GM23338 (cell line): Measurements from ENCODE around the gene MIER1. TPM values are rescaled to one million over a fixed set of nuclear protein-coding genes. Genes with fewer than 3 reads are reported as not detected.

Source experiments
- ATAC-seq: fragments of 200-7000 bp; cut with Tn5 transposase; 3 replicates; pipeline ENCODE4 v1.9.1; 2020
- DNase-seq: peaks from one replicate; pipeline ENCODE4 v3.0.0-alpha.2; 2015; ENCODE audit warnings: low spot score
- H2AFZ ChIP-seq: fragments of 200-600 bp; sonication (generic); 2 replicates; pipeline ENCODE4 v1.8.0; 2016; ENCODE audit warnings: antibody characterized with exemption, mild to moderate bottlenecking, moderate library complexity
- H3F3A ChIP-seq: fragments of 200-600 bp; sonication (generic); replicated peaks from 2 replicates; pipeline ENCODE4 v1.8.0; 2017; ENCODE audit warnings: antibody characterized with exemption, mixed run types, low read depth
- H3K27ac ChIP-seq: fragments of 200-600 bp; sonication (generic); 2 replicates; pipeline ENCODE4 v1.6.1; 2016; ENCODE audit warnings: low read depth
- H3K27me3 ChIP-seq: fragments of 200-600 bp; sonication (generic); 2 replicates; pipeline ENCODE4 v1.8.0; 2016; ENCODE audit warnings: mild to moderate bottlenecking, mixed run types, moderate library complexity; ENCODE audit not compliant: insufficient read depth
- H3K36me3 ChIP-seq: fragments of 200-600 bp; sonication (generic); 2 replicates; pipeline ENCODE4 v1.8.0; 2016; ENCODE audit warnings: mild to moderate bottlenecking; ENCODE audit not compliant: insufficient read depth
- H3K4me1 ChIP-seq: fragments of 200-600 bp; sonication (generic); 2 replicates; pipeline ENCODE4 v1.8.0; 2016; ENCODE audit warnings: mild to moderate bottlenecking, moderate library complexity; ENCODE audit not compliant: insufficient read depth
- H3K4me2 ChIP-seq: fragments of 200-600 bp; sonication (generic); 2 replicates; pipeline ENCODE4 v1.7.1; 2017; ENCODE audit warnings: mixed run types
- H3K4me3 ChIP-seq: fragments of 200-600 bp; sonication (generic); 2 replicates; pipeline ENCODE4 v1.6.1; 2016; ENCODE audit warnings: mixed run types
- H3K79me2 ChIP-seq: fragments of 200-600 bp; sonication (generic); replicated peaks from 2 replicates; pipeline ENCODE4 v1.8.0; 2017; ENCODE audit warnings: mild to moderate bottlenecking; ENCODE audit not compliant: insufficient read depth
- H3K9me2 ChIP-seq: fragments of 200-600 bp; sonication (generic); 2 replicates; pipeline ENCODE4 v1.8.0; 2017; ENCODE audit not compliant: insufficient read depth
- H4K20me1 ChIP-seq: fragments of 200-600 bp; sonication (generic); replicated peaks from 2 replicates; pipeline ENCODE4 v1.8.0; 2017; ENCODE audit warnings: mild to moderate bottlenecking; ENCODE audit not compliant: insufficient read depth
- H3K27ac Mint-ChIP-seq: 2 replicates; pipeline ENCODE4 v1.8.0; 2020; ENCODE audit warnings: inconsistent platforms, mild to moderate bottlenecking, moderate library complexity, mixed read lengths
- H3K27me3 Mint-ChIP-seq: 3 replicates; pipeline ENCODE4 v1.8.0; 2022; ENCODE audit warnings: low read depth, mild to moderate bottlenecking, moderate library complexity, mixed read lengths, inconsistent platforms; ENCODE audit not compliant: insufficient read depth, poor library complexity
- H3K36me3 Mint-ChIP-seq: 3 replicates; pipeline ENCODE4 v1.8.0; 2021; ENCODE audit warnings: low read depth, mild to moderate bottlenecking, inconsistent platforms, moderate library complexity, mixed read lengths
- H3K4me1 Mint-ChIP-seq: 3 replicates; pipeline ENCODE4 v1.8.0; 2020; ENCODE audit warnings: mild to moderate bottlenecking, inconsistent platforms, mixed read lengths
- H3K4me3 Mint-ChIP-seq: 3 replicates; pipeline ENCODE4 v1.8.0; 2021; ENCODE audit warnings: moderate library complexity, mild to moderate bottlenecking, inconsistent platforms, mixed read lengths
- H3K9me3 Mint-ChIP-seq: 3 replicates; pipeline ENCODE4 v1.8.0; 2020; ENCODE audit warnings: moderate library complexity, mild to moderate bottlenecking, inconsistent platforms, mixed read lengths
- CREB1 ChIP-seq: fragments of 250-450 bp; sonication (Bioruptor Pico); IDR thresholded peaks from 2 replicates; pipeline ENCODE4 v1.5.0; 2020; ENCODE audit warnings: low read depth, mild to moderate bottlenecking, moderate library complexity
- EZH2 ChIP-seq: fragments of 200-600 bp; sonication (generic); IDR thresholded peaks from one replicate; pipeline ENCODE4 v1.8.0; 2017; ENCODE audit warnings: antibody characterized with exemption, mild to moderate bottlenecking, low read depth; ENCODE audit not compliant: unreplicated experiment
- EZH2phosphoT487 ChIP-seq: fragments of 200-600 bp; sonication (generic); IDR thresholded peaks from one replicate; pipeline ENCODE4 v1.8.1; 2018; ENCODE audit warnings: antibody characterized with exemption; ENCODE audit not compliant: unreplicated experiment
- JUNB ChIP-seq: IDR thresholded peaks from one replicate; pipeline ENCODE4 v1.6.1; 2016; ENCODE audit warnings: antibody characterized with exemption; ENCODE audit not compliant: unreplicated experiment
- NANOG ChIP-seq: IDR thresholded peaks from 2 replicates; pipeline ENCODE4 v1.6.1; 2016; ENCODE audit warnings: antibody characterized with exemption, borderline replicate concordance
- POLR2AphosphoS5 ChIP-seq: IDR thresholded peaks from 2 replicates; pipeline ENCODE4 v1.6.1; 2016; ENCODE audit warnings: antibody characterized with exemption, low read depth
- polyA plus RNA-seq: library from polyadenylated mRNA; unstranded; fragments of >200 nt; fragmentation: Nextera tagmentation; extraction: Ambion mirVana; gene quantifications from 2 replicates; pipeline ENCODE4 v1.2.1, GENCODE V29; 2016
- total RNA-seq: library from RNA; depleted of rRNA; stranded (reverse); fragments of >200 nt; shearing (Covaris generic); gene quantifications from 2 replicates; pipeline ENCODE4 v1.2.3, GENCODE V29; 2014
- TF ChIP-seq, protein P1 (sequence below), 2 experiments: fragments of 200-600 bp in 1 of 2; sonication (generic) in 1 of 2; conservative IDR thresholded peaks; 2 replicates each; pipeline versions ENCODE4 v1.5.1 to v1.6.1; 2016 to 2017; ENCODE audit warnings: antibody characterized with exemption in 2 of 2, low read depth in 2 of 2, mild to moderate bottlenecking in 2 of 2, moderate library complexity in 1 of 2
- TF ChIP-seq, protein P2 (sequence below): fragments of 250-450 bp; sonication (Bioruptor Pico); IDR thresholded peaks from 2 replicates; pipeline ENCODE4 v1.5.0; 2020; ENCODE audit warnings: mild to moderate bottlenecking, moderate library complexity
- TF ChIP-seq, protein P3 (sequence below): IDR thresholded peaks from 2 replicates; pipeline ENCODE4 v1.6.1; 2016; ENCODE audit warnings: antibody characterized with exemption

MIER1 gene
- total and polyA plus RNA-seq, 2 experiments from 2014 or later = 38.2 to 72.8 TPM

DNA sequence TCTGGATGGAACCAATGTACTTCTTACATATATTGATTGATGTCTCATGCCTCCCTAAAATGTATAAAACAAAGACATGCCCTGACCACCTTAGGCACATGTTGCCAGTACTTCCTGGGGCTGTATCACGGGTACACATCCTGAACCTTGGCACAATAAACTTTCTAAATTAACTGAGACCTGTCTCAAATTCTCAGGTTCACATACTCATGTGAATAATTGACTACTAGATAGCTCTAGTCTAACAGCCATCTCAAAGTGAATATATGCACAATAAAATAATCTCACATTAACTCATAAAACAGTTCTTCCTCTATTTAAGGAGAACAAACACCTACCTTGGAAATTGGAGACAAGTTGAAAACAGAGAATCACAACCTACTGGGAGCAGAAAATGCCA lies 5.7 kb upstream of the MIER1 start (continued):
- no peak for TF ChIP-seq EZH2
- TF ChIP-seq NANOG = no peak
- TF ChIP-seq CREB1 (CRISPR knock-in tag) = no peak

DNA sequence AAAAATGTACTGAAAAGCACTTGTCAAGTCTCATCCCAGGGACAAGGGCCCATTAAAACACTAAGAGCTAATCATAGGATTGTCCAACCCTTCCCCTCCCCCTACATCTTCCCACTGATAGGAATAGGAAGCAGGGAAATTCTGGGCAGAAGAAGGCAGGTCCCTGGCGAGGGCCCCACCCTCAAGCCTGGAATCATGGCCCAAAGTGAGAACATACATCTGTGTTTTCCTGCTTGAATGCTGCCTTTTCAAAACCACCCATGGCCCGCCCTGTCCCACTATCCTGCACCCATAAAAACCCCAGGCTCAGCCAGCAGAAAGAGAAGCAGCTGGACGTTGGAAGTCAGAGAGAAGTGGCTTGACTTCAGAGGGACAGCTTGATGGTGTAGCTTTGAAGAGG lies 5.0 kb upstream of the MIER1 start:
- Mint-ChIP-seq H3K36me3 (peaks cover 32% of the 10 kb centered on the region), H3K27ac (no peak overlapping the region)

More for the DNA sequence above, 5.0 kb upstream of the MIER1 start:
- no peak overlapping the region for H3K4me2 ChIP-seq
- TF ChIP-seq POLR2AphosphoS5 (no peak), JUNB (no peak), EZH2phosphoT487 (no peak)
- TF ChIP-seq, protein P1, sequence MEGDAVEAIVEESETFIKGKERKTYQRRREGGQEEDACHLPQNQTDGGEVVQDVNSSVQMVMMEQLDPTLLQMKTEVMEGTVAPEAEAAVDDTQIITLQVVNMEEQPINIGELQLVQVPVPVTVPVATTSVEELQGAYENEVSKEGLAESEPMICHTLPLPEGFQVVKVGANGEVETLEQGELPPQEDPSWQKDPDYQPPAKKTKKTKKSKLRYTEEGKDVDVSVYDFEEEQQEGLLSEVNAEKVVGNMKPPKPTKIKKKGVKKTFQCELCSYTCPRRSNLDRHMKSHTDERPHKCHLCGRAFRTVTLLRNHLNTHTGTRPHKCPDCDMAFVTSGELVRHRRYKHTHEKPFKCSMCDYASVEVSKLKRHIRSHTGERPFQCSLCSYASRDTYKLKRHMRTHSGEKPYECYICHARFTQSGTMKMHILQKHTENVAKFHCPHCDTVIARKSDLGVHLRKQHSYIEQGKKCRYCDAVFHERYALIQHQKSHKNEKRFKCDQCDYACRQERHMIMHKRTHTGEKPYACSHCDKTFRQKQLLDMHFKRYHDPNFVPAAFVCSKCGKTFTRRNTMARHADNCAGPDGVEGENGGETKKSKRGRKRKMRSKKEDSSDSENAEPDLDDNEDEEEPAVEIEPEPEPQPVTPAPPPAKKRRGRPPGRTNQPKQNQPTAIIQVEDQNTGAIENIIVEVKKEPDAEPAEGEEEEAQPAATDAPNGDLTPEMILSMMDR (conservative IDR thresholded peaks at IDR 0.05; ENCODE audit: low read depth in 2 of 2) = no peak
- TF ChIP-seq, protein P2, sequence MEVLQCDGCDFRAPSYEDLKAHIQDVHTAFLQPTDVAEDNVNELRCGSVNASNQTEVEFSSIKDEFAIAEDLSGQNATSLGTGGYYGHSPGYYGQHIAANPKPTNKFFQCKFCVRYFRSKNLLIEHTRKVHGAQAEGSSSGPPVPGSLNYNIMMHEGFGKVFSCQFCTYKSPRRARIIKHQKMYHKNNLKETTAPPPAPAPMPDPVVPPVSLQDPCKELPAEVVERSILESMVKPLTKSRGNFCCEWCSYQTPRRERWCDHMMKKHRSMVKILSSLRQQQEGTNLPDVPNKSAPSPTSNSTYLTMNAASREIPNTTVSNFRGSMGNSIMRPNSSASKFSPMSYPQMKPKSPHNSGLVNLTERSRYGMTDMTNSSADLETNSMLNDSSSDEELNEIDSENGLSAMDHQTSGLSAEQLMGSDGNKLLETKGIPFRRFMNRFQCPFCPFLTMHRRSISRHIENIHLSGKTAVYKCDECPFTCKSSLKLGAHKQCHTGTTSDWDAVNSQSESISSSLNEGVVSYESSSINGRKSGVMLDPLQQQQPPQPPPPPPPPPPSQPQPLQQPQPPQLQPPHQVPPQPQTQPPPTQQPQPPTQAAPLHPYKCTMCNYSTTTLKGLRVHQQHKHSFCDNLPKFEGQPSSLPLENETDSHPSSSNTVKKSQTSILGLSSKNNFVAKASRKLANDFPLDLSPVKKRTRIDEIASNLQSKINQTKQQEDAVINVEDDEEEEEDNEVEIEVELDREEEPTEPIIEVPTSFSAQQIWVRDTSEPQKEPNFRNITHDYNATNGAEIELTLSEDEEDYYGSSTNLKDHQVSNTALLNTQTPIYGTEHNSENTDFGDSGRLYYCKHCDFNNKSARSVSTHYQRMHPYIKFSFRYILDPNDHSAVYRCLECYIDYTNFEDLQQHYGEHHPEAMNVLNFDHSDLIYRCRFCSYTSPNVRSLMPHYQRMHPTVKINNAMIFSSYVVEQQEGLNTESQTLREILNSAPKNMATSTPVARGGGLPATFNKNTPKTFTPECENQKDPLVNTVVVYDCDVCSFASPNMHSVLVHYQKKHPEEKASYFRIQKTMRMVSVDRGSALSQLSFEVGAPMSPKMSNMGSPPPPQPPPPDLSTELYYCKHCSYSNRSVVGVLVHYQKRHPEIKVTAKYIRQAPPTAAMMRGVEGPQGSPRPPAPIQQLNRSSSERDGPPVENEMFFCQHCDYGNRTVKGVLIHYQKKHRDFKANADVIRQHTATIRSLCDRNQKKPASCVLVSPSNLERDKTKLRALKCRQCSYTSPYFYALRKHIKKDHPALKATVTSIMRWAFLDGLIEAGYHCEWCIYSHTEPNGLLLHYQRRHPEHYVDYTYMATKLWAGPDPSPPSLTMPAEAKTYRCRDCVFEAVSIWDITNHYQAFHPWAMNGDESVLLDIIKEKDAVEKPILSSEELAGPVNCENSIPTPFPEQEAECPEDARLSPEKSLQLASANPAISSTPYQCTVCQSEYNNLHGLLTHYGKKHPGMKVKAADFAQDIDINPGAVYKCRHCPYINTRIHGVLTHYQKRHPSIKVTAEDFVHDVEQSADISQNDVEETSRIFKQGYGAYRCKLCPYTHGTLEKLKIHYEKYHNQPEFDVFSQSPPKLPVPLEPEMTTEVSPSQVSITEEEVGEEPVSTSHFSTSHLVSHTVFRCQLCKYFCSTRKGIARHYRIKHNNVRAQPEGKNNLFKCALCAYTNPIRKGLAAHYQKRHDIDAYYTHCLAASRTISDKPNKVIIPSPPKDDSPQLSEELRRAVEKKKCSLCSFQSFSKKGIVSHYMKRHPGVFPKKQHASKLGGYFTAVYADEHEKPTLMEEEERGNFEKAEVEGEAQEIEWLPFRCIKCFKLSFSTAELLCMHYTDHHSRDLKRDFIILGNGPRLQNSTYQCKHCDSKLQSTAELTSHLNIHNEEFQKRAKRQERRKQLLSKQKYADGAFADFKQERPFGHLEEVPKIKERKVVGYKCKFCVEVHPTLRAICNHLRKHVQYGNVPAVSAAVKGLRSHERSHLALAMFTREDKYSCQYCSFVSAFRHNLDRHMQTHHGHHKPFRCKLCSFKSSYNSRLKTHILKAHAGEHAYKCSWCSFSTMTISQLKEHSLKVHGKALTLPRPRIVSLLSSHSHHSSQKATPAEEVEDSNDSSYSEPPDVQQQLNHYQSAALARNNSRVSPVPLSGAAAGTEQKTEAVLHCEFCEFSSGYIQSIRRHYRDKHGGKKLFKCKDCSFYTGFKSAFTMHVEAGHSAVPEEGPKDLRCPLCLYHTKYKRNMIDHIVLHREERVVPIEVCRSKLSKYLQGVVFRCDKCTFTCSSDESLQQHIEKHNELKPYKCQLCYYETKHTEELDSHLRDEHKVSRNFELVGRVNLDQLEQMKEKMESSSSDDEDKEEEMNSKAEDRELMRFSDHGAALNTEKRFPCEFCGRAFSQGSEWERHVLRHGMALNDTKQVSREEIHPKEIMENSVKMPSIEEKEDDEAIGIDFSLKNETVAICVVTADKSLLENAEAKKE = no peak
- TF ChIP-seq, protein P3, sequence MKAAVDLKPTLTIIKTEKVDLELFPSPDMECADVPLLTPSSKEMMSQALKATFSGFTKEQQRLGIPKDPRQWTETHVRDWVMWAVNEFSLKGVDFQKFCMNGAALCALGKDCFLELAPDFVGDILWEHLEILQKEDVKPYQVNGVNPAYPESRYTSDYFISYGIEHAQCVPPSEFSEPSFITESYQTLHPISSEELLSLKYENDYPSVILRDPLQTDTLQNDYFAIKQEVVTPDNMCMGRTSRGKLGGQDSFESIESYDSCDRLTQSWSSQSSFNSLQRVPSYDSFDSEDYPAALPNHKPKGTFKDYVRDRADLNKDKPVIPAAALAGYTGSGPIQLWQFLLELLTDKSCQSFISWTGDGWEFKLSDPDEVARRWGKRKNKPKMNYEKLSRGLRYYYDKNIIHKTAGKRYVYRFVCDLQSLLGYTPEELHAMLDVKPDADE = no peak
- H3F3A ChIP-seq = no peaks in the 10 kb centered on the region
- H3K4me3 ChIP-seq = no peak overlapping the region
- no peaks in the 10 kb centered on the region for H3K9me2 ChIP-seq
- DNase-seq (no peak), ATAC-seq (no peak)
- peaks cover 5% of the 10 kb centered on the region; the same call in 1 of the 2 replicates for H4K20me1 ChIP-seq
- no peaks in the 10 kb centered on the region for H3K36me3 ChIP-seq
- Mint-ChIP-seq H3K4me1 (peaks cover 6% of the 10 kb centered on the region; the same call in 2 of the 3 replicates), H3K9me3 (peaks cover 2% of the 10 kb centered on the region; the same call in 2 of the 3 replicates), H3K27me3 (peaks cover 2% of the 10 kb centered on the region), H3K4me3 (no peak overlapping the region)
- H2AFZ ChIP-seq = no peak overlapping the region
- H3K27me3 ChIP-seq = no peaks in the 10 kb centered on the region
- peaks cover 37% of the 10 kb centered on the region for H3K79me2 ChIP-seq
- peaks cover 10% of the 10 kb centered on the region; the same call in 1 of the 2 replicates for H3K4me1 ChIP-seq
- no peak overlapping the region for H3K27ac ChIP-seq
